GM21515 (cell line): ENCODE results near the gene FOXO3B.
A peak's percentile ranks its signal among the peaks of the same experiment; 100 is the strongest.
"Not testable (repeated sequence)": the region's sequence is repeated elsewhere in the genome, so short reads cannot be mapped to it uniquely, and the experiment has no call there.

ENCODE experiments used
- ATAC-seq: cut with Tn5 transposase; IDR thresholded peaks from one replicate; pipeline ENCODE4 v1.9.1; 2021; ENCODE audit not compliant: unreplicated experiment

FOXO3B gene

DNA sequence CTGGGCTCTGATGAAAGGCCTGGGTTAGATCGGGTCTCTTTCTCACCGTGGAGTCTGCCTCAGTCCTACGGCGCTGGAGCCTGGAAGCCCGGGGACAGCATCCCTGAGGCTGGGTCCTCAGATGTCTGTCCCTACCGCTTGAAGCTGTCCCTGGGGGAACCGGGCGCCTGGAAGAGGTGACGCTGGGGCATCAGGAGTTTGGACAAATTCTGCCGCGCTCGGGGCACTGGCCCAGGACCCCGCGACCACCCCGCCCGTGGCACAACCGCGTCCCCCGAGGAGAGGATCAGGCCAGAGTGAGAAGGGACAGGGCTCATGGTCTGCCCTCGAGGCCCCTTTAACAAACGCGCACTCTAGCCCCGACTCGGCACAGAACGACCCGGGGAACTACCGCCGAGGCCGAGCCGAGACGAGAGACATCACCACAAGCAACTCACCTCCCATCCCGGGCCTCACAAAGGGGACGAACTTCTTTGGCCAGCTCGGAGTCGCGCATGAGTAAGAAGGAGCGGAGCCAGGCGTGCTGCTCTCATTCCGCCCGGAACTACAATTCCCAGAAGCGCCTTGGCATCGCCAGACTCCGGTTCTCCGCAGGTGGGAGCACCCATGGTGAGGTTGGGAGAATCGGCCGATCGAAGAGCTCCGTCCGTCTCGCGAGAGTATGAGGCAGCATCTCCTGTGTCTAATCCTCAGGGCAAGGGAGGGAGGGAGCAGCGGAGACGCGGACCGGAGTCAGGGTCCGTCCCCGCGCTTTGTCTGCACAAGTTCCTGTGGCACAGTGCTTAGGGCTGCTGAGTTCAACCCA, at the start of gene FOXO3B:
Gene FOXO3B, minus strand, starts transcription at position 548 of the 805 bp plus-strand sequence. CDS start 663 bp downstream, outside the sequence.
- peak; percentile 80 for ATAC-seq

DNA sequence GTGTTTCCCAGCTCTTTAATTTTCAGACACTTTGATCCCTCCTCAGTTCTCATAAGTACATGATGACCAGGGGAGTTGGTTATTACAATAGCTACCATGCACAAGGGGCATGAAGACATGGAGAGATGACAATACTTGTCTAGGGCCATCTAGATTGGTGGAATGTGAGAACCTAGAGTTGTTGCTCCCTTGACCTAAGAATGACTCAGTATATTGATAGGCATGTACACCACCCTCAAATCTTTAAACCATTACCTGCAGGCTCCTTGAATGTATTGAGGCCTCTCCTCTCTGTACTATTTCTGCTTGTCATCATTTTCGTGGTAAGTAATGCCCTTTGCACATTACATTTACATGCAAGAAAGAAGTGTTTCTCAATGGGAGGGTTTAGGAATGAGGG, 41.4 kb upstream of the FOXO3B start:
- ATAC-seq: not testable (repeated sequence)

DNA sequence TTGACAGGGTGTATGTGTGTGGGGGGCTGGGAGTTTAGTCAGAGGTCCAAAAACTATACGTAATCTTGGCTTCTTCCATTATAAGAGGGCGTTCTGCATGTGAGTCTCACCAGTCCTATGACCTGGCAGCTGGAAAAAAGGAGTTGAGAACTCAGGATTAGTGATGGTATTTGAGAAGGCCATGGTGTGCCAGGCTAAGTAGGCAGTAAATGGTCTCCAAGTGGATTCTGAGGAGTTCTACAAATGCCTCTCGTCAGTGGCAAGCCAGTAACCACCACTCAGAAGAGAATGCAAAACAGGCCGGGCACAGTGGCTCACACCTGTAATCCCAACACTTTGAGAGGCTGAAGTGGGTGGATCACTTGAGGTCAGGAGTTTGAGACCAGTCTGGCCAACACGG, 40.5 kb upstream of the FOXO3B start:
- not testable (repeated sequence) for ATAC-seq

DNA sequence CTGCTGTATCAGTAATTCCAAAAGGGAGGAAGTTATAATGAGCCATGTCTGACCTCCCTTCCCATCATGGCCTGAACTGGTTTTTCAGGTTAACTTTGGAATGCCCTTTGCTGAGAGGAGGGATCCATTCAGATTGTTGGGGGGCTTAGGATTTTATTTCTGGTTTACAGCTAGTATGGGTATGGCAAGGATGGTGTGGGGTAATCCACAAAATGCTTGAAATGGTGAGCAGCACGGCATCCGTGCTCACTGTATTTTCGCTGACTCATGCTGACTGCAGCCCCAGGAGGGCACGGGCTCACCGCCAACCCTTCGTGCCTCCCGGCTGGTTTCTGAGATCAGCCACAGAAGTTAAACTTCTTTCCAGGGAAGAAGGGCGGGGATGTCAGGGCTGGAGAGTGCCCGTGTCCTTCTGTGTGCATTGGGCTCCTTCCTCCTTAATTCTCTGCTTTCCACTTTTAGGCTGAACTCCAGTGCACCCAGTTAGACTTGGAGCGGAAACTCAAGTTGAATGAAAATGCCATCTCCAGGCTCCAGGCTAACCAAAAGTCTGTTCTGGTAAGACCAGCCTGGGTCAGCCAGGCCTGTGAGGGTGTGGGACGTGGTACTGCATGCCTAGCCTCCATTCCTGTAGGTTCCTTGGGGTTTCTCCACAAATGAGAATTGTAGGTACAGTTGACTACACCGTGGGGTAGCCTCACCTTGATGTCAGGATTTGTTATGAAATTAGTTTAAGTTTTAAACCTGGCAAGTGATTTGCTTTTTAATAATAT, 39.8 kb upstream of the FOXO3B start:
- not testable (repeated sequence) for ATAC-seq

DNA sequence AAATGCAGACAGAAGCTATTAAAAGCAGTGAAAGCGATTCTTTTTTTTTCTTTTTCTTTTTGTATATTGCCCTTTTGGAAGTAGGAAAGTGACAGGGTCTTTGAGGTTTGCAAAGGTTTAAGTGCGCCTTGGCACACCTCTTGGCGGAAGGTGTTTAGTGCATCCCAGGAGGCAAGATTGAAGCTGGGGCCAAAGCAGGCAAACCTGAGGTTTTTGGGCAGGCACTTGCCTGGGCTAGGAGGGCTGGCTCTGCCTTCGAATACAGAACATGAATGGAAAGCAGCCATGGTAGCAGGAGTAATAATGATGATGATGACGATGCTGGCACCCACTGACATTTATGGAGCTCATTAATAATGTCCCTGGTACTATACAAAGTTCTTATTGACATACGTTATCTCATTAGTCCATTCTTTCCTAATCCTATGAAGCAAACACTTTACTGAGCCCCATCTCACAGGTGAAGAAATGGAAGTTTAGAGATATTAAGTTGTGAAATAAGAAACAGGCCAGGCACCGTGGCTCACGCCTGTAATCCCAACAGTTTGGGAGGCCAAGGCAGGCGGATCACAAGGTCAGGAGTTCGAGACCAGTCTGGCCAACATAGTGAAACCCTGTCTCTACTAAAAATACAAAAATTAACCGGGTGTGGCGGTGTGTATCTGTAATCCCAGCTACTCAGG, 37.5 kb upstream of the FOXO3B start:
- ATAC-seq: not testable (repeated sequence)

DNA sequence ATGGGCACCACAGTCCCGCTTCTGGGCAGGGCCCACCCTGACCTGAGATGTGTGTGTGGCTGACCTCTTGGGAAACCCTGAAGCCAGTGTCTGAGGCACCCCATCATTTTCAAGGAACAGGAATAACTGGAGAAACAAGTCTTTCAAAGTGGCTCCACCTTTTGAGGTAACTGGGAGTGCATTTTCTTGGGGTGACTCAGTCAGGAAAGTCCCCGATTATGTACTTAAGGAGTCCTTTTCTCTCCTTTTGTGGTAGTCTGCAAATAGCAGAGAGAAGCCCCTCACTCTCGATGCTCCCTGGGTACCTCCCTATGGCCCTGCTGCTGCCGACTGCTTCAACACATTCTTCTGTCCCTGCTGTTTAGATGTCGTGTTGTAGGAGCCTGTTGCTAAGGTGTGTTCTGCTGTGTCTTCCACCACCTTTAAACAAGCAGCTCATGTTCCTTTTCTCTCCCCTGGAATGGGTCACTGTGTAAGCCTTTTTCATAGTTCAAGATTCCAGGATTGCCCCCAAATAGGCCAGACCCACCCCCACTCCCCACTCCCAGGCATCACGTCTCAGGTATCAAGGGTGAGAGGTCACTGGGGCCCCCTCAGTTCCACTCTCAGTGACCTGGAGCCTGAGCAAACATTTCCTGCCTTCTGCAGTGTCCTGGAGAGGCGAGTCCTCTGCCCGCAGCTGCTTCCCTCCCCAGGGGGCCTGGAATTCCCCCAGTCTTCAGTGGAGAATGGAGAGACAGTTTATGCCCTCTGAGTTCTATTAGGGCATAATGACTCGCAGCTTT, 36.7 kb upstream of the FOXO3B start:
- not testable (repeated sequence) for ATAC-seq

DNA sequence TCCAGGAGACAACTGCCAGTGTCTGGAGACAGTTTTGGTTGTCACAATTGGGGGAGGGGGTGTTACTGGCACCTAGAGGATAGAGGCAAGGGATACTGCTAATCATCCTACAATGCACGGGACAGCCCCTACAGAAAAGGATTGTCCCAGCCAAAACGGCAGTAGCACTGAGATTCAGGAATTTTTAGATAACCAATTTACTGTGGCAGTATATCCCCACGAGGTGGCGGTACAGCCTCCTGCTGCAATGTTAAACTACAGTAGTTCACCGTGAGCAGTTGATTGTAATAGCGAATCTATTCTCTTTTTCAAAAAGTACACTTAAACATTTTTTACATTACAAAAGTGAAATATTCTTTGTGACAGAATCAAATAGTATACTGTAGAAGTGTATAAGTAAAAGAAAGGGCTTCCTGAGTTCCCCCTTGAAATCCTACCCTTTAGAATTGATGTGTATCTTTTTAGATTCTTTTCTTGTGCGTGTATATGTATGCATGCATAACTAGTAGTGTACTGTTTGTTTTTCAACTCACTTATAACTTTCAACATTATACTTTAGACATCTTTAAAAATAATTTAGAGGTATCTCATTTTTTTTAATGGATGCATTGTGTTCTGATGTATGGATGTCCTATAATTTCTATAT, 30.4 kb upstream of the FOXO3B start:
- ATAC-seq: not testable (repeated sequence)

DNA sequence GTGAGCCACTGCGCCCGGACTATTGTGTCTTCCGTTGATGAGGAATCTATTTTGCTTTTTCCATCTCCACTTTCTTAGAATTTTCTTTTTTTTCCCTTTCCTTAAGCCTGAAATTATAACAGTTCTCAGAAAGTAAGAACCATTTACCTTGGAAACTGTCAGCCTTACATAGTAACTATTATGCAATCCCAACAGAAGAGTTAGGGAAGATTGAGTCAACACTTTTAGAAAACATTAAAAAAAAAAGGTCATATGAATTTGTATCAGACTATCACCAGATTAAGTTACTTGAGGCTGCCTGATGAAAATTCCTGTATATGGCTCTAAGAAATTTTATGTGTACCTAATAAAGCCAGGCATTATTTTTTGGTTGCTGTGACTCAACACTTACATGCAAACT, 26.1 kb upstream of the FOXO3B start:
- ATAC-seq: not testable (repeated sequence)

DNA sequence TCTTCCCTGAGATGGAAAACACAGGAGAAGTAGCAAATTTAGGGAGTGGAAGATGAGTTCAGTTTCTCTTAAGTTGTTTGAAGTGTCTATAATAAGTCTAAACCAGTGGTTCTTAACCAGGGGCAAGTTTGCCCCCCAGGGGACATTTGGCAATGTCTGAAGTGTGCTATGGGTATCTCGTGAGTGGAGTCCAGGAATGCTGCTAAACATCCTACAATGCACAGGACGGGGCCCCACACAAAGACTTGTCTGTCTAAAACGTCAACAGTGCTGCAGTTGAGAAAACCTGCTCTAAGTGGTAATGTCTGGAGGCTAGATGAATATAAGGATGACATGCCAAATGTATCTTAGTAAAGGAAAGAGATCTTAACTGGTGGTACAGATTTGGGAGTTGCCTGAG, 23.8 kb upstream of the FOXO3B start:
- not testable (repeated sequence) for ATAC-seq

DNA sequence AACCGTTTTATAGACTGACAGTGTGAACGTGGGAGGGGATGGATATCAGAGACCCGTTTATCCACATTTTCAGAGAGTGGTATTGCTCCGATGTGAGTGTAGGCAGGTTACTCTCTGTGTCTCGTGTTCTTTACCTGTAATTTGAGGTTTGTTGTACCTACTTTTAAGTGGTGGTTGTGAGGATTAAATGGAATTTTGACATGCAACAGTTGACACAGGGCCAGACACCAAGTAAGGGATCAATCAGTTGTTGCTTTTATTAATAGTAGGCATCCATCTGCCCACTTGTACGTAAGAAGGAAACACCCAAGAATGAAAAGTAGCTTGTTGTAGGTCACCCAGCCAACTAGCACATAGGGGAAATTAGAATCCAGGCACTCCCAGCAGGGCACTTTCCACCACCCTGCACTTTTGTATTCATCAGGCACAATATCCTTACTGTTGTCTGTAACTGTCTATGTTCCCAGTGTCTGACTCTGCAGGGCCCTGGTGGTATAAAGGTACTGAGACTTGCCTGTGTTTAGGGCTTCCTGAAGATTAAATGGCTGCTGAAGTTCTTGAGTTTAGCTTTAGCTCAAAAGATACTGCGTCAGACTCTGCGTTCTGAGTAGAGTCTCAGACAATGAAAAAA, 16.5 kb upstream of the FOXO3B start:
- not testable (repeated sequence) for ATAC-seq

DNA sequence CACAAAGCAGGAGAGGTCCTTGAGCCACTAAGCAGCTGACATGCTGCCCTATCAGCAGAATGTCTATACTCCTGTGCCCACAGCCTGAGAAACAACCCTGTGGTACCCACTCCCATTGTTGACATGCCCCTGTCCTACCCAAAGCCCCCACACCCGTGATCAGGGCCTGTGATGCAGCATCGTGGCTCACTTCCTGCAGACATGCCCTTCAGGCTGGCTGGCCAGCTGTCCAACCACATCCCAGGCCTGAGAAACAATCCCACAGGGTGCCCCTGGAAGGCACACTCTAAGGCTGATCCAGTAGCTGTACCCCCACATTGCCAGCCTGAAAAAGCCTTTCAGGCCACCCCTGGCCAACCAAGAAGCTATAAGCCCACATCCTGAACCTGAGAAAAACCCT, 13.0 kb upstream of the FOXO3B start:
- ATAC-seq: not testable (repeated sequence)

DNA sequence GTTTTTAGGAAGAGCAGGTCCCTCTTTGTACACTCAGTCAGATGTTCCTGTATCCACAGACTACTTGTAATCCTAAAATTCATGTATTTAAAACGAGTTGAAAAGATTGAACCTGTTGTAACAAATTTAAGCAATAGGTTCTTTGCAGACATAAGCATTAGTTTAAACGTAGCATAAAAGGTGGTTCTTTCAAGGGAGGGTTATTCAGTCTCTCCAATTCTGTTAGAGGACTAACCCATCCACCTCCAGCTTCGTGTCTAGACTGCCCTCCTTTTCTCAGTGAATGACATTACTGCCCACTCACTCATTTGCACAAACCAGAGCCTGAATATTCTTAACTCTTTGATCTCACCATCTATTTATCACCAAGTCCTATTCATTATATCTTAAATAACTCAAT, 554 bp upstream of the FOXO3B start:
- not testable (repeated sequence) for ATAC-seq

DNA sequence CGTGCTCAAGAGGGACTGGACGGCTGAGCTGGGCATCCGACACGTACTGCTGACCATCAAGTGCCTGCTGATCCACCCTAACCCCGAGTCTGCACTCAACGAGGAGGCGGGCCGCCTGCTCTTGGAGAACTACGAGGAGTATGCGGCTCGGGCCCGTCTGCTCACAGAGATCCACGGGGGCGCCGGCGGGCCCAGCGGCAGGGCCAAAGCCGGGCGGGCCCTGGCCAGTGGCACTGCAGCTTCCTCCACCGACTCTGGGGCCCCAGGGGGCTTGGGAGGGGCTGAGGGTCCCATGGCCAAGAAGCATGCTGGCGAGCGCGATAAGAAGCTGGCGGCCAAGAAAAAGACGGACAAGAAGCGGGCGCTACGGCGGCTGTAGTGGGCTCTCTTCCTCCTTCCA, 4.7 kb downstream of the FOXO3B start:
- ATAC-seq: not testable (repeated sequence)

DNA sequence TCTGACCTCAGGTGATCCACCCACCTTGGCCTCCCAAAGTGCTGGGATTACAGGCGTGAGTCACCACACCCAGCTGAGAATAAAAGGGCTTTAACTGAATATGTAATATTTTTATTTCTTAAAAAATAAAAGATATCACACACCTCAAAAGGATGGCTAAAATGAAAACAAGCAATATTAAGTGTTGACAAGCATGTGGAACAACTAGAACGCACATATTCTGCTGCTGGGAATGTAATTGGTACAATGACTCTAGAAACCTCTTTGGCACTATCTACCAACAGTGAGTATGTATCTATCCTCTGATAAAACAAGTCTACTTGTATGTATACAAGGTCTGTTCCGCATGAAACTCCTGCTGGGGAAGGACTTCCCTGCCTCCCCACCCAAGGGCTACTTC, 5.2 kb downstream of the FOXO3B start:
- ATAC-seq: not testable (repeated sequence)

DNA sequence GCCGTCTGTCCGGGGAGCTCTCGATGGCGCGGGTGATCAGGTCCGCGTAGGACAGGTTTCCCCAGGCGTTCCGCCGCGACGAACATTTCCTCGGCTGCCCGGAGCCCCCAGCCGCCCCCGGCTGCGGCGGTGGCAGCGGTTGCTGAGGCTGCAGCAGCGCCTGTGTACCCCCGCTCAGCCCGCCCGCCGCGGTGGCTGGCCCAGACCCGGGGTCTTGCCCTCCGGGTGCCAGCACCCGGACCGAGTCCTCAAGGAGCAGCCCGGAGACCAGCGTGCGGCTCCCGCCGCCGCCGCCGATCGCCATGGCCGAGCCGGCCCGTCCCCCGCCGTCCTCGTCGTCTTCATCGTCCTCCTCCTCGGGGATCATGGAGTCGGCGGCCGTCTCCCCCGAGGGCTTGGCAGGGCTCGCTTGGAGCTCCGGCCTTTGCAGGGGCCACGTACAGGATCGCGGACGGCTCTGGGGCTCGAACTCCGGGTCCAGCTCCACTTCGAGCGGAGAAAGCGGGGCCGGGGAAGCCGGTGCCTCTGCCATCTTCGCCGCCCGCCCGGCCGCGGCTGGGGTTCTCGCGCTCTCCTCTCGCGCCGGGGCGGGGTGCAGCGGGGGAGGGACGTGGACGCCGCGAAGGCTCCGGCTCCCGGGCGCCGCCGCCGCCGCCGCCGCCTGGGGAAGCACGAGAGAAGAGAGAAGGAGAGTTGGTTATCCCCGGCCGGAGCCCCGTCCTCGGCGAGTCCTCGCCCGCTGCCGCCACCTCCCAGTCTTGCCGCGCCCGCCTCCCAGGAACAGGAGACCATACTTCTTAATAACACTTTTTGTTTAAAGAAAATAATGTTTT, 9.5 kb downstream of the FOXO3B start:
- not testable (repeated sequence) for ATAC-seq

DNA sequence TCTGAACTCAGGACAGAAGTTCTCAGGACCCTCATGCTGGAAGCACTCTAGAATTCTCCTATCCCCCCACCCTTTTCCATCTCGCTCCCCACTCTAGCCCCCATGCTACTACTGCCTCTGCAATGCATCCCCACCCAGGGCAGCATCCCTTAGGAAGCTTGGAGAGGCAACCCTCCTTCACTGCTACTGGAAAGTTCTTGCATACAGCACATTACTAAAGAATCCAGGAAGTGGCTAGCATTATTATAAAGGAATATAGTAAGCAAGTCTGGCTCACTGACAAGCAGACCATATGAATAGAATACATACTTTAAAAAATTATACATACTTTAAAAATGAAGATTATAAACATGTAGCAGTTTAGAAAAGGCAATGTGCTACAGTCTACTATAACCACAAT, 13.5 kb downstream of the FOXO3B start:
- ATAC-seq: not testable (repeated sequence)

DNA sequence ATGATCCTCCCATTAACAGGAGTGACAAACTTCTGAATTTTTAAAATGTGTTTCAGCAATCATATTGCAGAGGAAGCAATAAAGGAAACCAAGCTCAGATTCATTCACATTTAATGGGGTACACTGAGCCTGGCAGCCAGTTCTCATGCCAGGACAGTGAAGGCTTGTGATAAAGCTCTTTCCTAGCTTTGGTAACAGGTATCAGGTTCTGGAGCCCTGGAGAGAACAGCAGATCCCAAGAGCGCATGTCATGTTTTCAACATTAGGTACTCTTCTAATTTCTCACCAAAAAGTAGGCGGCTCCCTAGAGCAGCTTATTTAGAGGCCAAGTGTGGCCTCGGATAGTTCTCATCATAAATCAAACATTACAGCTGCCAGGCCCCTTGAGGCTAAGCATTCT, 14.6 kb downstream of the FOXO3B start:
- not testable (repeated sequence) for ATAC-seq

DNA sequence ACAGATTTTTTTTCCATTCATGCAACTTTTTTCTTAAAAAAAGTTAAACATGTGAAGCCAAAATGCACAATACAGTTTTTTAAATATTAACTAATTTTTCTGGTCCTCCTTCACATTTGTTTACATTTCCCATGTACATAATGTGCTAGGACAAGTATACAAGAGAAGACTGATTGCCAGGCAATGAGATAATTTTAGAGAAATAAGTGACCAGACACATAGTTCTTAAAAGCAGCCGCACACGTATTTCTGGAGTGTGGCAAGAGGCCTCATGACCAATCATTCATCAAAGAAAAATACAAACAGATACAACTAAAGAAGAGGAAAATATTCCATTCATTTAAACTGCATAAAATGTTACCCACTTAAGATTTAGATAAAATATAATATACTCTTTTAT, 15.8 kb downstream of the FOXO3B start:
- ATAC-seq: not testable (repeated sequence)
